ENCODE measurements around the gene KCNT1.

KCNT1 gene

DNA sequence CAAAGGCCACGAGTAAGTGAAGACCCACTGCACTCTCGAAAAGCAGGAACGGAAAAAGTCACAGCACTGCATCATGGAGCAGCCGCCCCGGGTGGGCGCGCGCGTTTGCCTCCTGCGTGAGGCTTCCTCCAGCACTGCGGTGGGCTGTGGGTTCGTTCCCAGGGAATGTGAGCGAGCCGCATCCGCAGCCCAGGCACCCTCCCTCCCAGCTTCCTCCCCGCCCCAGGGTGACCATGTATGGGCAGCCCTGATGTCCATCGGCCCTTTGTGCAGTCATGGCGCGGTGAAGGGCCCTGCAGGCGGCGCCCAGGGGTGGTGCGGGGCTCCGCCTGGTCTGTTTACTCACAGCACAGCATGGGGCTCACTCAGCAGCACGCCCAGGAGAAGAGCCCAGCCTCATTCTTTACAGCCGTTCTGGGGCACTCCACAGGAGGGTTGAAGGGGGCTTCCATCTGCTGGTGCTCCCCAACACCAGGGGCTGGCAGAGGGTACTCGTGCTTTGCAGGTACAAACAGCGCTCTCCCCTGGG, 32.7 kb downstream of the KCNT1 start:
- no peaks in the 10 kb centered on the region for H4K20me1 ChIP-seq (ENCODE audit: low read depth, low read length)
- H3K36me3 ChIP-seq (ENCODE audit: low read length): no peaks in the 10 kb centered on the region
- H3K79me2 ChIP-seq (ENCODE audit: insufficient read depth, low read length): no peaks in the 10 kb centered on the region
- H3K9ac ChIP-seq (ENCODE audit: low read length): no peak overlapping the region
- no peaks in the 10 kb centered on the region for H3K9me2 ChIP-seq (replicated peaks; ENCODE audit: insufficient read depth, low read length)
- H3K9me3 ChIP-seq (ENCODE audit: insufficient read depth, low read length): no peaks in the 10 kb centered on the region; the same call in 1 of the 2 replicates
- H3K4me2 ChIP-seq (ENCODE audit: low read depth, low read length, poor library complexity, severe bottlenecking): no peak overlapping the region
- no peak overlapping the region for H2AFZ ChIP-seq (ENCODE audit: low read depth, low read length, severe bottlenecking)
- no peak overlapping the region for H3K27ac ChIP-seq (ENCODE audit: low read depth, low read length)
- H3K27me3 ChIP-seq (ENCODE audit: low read length): no peaks in the 10 kb centered on the region
- H3F3A ChIP-seq (ENCODE audit: insufficient read depth): no peaks in the 10 kb centered on the region
- TF ChIP-seq EZH2phosphoT487 (conservative IDR thresholded peaks at IDR 0.05; ENCODE audit: low read length): no peak
- TF ChIP-seq, protein P1, sequence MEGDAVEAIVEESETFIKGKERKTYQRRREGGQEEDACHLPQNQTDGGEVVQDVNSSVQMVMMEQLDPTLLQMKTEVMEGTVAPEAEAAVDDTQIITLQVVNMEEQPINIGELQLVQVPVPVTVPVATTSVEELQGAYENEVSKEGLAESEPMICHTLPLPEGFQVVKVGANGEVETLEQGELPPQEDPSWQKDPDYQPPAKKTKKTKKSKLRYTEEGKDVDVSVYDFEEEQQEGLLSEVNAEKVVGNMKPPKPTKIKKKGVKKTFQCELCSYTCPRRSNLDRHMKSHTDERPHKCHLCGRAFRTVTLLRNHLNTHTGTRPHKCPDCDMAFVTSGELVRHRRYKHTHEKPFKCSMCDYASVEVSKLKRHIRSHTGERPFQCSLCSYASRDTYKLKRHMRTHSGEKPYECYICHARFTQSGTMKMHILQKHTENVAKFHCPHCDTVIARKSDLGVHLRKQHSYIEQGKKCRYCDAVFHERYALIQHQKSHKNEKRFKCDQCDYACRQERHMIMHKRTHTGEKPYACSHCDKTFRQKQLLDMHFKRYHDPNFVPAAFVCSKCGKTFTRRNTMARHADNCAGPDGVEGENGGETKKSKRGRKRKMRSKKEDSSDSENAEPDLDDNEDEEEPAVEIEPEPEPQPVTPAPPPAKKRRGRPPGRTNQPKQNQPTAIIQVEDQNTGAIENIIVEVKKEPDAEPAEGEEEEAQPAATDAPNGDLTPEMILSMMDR (IDR thresholded peaks at IDR 0.05; ENCODE audit: insufficient read depth, low read length, poor library complexity, severe bottlenecking): no peak
- H3K4me3 ChIP-seq (ENCODE audit: insufficient read depth, low read length, poor library complexity, severe bottlenecking): no peak overlapping the region

GRCh38 chr9:135736272-135736978, 34.4 kb downstream of the KCNT1 start:
- Histone ChIP-seq H3K4me3 (ENCODE audit: insufficient read depth, low read length, poor library complexity, severe bottlenecking) (no peak overlapping the region), H4K20me1 (ENCODE audit: low read depth, low read length) (no peaks in the 10 kb centered on the region), H3K27me3 (ENCODE audit: low read length) (no peaks in the 10 kb centered on the region), H3F3A (ENCODE audit: insufficient read depth) (no peaks in the 10 kb centered on the region), H3K4me2 (ENCODE audit: low read depth, low read length, poor library complexity, severe bottlenecking) (no peak overlapping the region), H3K79me2 (ENCODE audit: insufficient read depth, low read length) (no peaks in the 10 kb centered on the region), H3K9me2 (replicated peaks; ENCODE audit: insufficient read depth, low read length) (no peaks in the 10 kb centered on the region), H2AFZ (ENCODE audit: low read depth, low read length, severe bottlenecking) (no peak overlapping the region), H3K27ac (ENCODE audit: low read depth, low read length) (no peak overlapping the region), H3K9me3 (ENCODE audit: insufficient read depth, low read length) (no peaks in the 10 kb centered on the region; the same call in 1 of the 2 replicates), H3K36me3 (ENCODE audit: low read length) (no peaks in the 10 kb centered on the region), H3K9ac (ENCODE audit: low read length) (no peak overlapping the region)
- TF ChIP-seq, protein P1 (IDR thresholded peaks at IDR 0.05; ENCODE audit: insufficient read depth, low read length, poor library complexity, severe bottlenecking): no peak
- no peak for TF ChIP-seq EZH2phosphoT487 (conservative IDR thresholded peaks at IDR 0.05; ENCODE audit: low read length)

DNA sequence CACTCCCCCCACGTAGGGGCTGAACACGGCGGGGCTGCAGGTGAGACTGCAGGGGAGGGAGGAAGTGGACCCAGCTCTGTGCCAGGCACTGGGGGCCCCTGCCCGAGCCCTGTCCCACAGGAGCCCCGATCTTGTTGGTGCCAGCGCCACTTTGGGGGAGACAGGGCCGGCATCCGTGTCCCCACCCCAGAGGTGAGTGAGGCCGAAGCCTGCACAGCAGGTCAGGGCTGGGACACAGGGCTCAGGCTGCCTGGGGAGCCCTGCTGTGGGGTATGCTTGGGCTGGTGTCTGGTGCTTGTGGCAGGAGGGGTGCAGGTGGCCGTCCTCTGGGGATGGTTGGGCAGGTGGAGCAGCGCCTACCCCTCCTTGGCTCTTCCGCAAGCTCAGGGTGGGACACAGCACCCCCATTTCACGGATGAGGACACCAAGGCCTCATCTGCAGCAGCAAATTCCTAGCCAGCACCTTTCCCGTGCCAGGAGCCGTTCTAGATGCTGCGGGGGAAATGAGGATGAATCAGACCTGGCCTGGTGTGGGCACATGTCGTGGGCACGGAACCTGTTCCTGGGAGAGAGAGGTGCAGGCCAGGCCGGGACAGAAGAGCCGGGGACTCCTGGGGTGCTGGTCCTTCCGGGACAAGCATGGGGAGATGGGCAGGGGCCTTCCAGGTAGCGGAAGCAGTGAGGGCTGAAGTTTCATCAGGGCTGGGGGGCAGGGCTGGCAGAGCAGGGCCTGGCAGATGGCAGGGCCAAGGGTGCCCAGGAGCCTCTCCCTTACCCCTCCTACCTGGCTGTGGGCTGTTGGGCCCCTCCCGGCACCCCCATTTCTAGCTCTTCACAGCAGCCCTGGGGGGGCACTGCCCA, 35.2 kb downstream of the KCNT1 start:
- Histone ChIP-seq H3K4me2 (ENCODE audit: low read depth, low read length, poor library complexity, severe bottlenecking) (no peak overlapping the region), H3K36me3 (ENCODE audit: low read length) (no peaks in the 10 kb centered on the region), H4K20me1 (ENCODE audit: low read depth, low read length) (no peaks in the 10 kb centered on the region), H3K9me3 (ENCODE audit: insufficient read depth, low read length) (no peaks in the 10 kb centered on the region), H3K9me2 (replicated peaks; ENCODE audit: insufficient read depth, low read length) (no peaks in the 10 kb centered on the region), H3K4me3 (ENCODE audit: insufficient read depth, low read length, poor library complexity, severe bottlenecking) (no peak overlapping the region), H3K79me2 (ENCODE audit: insufficient read depth, low read length) (no peaks in the 10 kb centered on the region), H2AFZ (ENCODE audit: low read depth, low read length, severe bottlenecking) (no peak overlapping the region), H3K27ac (ENCODE audit: low read depth, low read length) (no peak overlapping the region), H3K9ac (ENCODE audit: low read length) (no peak overlapping the region), H3F3A (ENCODE audit: insufficient read depth) (no peaks in the 10 kb centered on the region), H3K27me3 (ENCODE audit: low read length) (no peaks in the 10 kb centered on the region)
- TF ChIP-seq, protein P1 (IDR thresholded peaks at IDR 0.05; ENCODE audit: insufficient read depth, low read length, poor library complexity, severe bottlenecking): no peak
- TF ChIP-seq EZH2phosphoT487 (conservative IDR thresholded peaks at IDR 0.05; ENCODE audit: low read length): no peak
